ENCODE results near the gene ADORA1. TPM values are rescaled to one million over a fixed set of nuclear protein-coding genes. Genes with fewer than 3 reads are reported as not detected.

The ADORA1 gene
- total RNA-seq, 2 donors from 2014 or later, result not detected

- ATAC-seq (ENCODE audit: insufficient number of reproducible peaks, low FRiP score, low read depth) (no peak), DNase-seq (ENCODE audit: low spot score) (no peak)
- no peaks in the 10 kb centered on the region for H3K9me3 ChIP-seq
- H3K4me3 ChIP-seq, result no peak within 1 kb of the TSS
- H3K36me3 ChIP-seq, result no peaks in the 10 kb centered on the region
- H3K4me1 ChIP-seq (ENCODE audit: control insufficient read depth in 1 of 2, low read depth in 2 of 2), result no peaks in the 10 kb centered on the region
- no peak for TF ChIP-seq CTCF (IDR thresholded peaks at IDR 0.05)
- H3K27ac ChIP-seq, result no peak within 1 kb of the TSS
- no peaks in the 10 kb centered on the region for H3K27me3 ChIP-seq (replicated peaks; ENCODE audit: insufficient read depth)
Measured at GRCh38 chr1:203085528-203086406, 41.8 kb upstream of the ADORA1 start, which contains the start of gene MYOG. MYOG (minus strand) TSS chr1:203086012; CDS start chr1:203085961, 51 bp downstream.

- H3K9me3 ChIP-seq, result no peaks in the 10 kb centered on the region
- H3K36me3 ChIP-seq, result no peaks in the 10 kb centered on the region
- no peak overlapping the region for H3K27ac ChIP-seq
- no peaks in the 10 kb centered on the region for H3K4me1 ChIP-seq (ENCODE audit: control insufficient read depth in 1 of 2, low read depth in 2 of 2)
- ATAC-seq (ENCODE audit: insufficient number of reproducible peaks, low FRiP score, low read depth) (no peak), DNase-seq (ENCODE audit: low spot score) (no peak)
- no peaks in the 10 kb centered on the region for H3K27me3 ChIP-seq (replicated peaks; ENCODE audit: insufficient read depth)
- H3K4me3 ChIP-seq, result no peak overlapping the region
- TF ChIP-seq CTCF (IDR thresholded peaks at IDR 0.05), result no peak
Measured at GRCh38 chr1:203086992-203087763, 40.3 kb upstream of the ADORA1 start.

GRCh38 chr1:203088441-203088840 lies 39.1 kb upstream of the ADORA1 start:
- Histone ChIP-seq H3K4me3 (no peak overlapping the region), H3K4me1 (ENCODE audit: control insufficient read depth in 1 of 2, low read depth in 2 of 2) (no peaks in the 10 kb centered on the region), H3K9me3 (no peaks in the 10 kb centered on the region), H3K27ac (no peak overlapping the region), H3K36me3 (no peaks in the 10 kb centered on the region), H3K27me3 (replicated peaks; ENCODE audit: insufficient read depth) (no peaks in the 10 kb centered on the region)
- DNase-seq (ENCODE audit: low spot score) (no peak), ATAC-seq (ENCODE audit: insufficient number of reproducible peaks, low FRiP score, low read depth) (no peak)
- no peak for TF ChIP-seq CTCF (IDR thresholded peaks at IDR 0.05)

- no peaks in the 10 kb centered on the region for H3K27me3 ChIP-seq (replicated peaks; ENCODE audit: insufficient read depth)
- H3K4me3 ChIP-seq, result no peak overlapping the region
- no peak for TF ChIP-seq CTCF (IDR thresholded peaks at IDR 0.05)
- H3K27ac ChIP-seq, result no peak overlapping the region
- no peaks in the 10 kb centered on the region for H3K4me1 ChIP-seq (ENCODE audit: control insufficient read depth in 1 of 2, low read depth in 2 of 2)
- H3K9me3 ChIP-seq, result no peaks in the 10 kb centered on the region
- ATAC-seq (ENCODE audit: insufficient number of reproducible peaks, low FRiP score, low read depth) (no peak), DNase-seq (ENCODE audit: low spot score) (no peak)
- no peaks in the 10 kb centered on the region for H3K36me3 ChIP-seq
Measured at GRCh38 chr1:203089001-203089650, 38.4 kb upstream of the ADORA1 start.

- TF ChIP-seq CTCF (IDR thresholded peaks at IDR 0.05), result no peak
- H3K4me1 ChIP-seq (ENCODE audit: control insufficient read depth in 1 of 2, low read depth in 2 of 2), result no peaks in the 10 kb centered on the region
- ATAC-seq (ENCODE audit: insufficient number of reproducible peaks, low FRiP score, low read depth) (no peak), DNase-seq (ENCODE audit: low spot score) (no peak)
- no peak overlapping the region for H3K4me3 ChIP-seq
- no peak overlapping the region for H3K27ac ChIP-seq
- H3K9me3 ChIP-seq, result peaks cover 5% of the 10 kb centered on the region
- H3K27me3 ChIP-seq (replicated peaks; ENCODE audit: insufficient read depth), result no peaks in the 10 kb centered on the region
- H3K36me3 ChIP-seq, result no peaks in the 10 kb centered on the region
Measured at GRCh38 chr1:203089651-203090045, 37.9 kb upstream of the ADORA1 start.

Data from thoracic aorta (tissue), 2 donors.